HEK293T (cell line): ENCODE results near the gene YJU2.
"Not testable (repeated sequence)": the region's sequence is repeated elsewhere in the genome, so short reads cannot be mapped to it uniquely, and the experiment has no call there.

Experiments used
- CTCF ChIA-PET: fragments of 350-600 bp; formaldehyde crosslinking; extraction: SDS; loops from one replicate; lab custom pipeline; 2021; ENCODE audit warnings: antibody characterized with exemption, inconsistent platforms; lab: Yijun Ruan, JAX
- POLR2A ChIA-PET: fragments of 350-600 bp; formaldehyde crosslinking; extraction: SDS; loops from one replicate; lab custom pipeline; 2020; ENCODE audit warnings: antibody characterized with exemption, inconsistent platforms; lab: Yijun Ruan, JAX
- DNase-seq: peaks from one replicate; pipeline ENCODE4 v3.0.0; 2012; ENCODE audit warnings: mixed read lengths; ENCODE audit errors: extremely low spot score
- ARNT ChIP-seq: fragments of 450-650 bp; IDR thresholded peaks from 2 replicates; pipeline ENCODE4 v1.6.1; 2017; ENCODE audit warnings: mild to moderate bottlenecking
- BHLHE40 ChIP-seq: fragments of 450-650 bp; IDR thresholded peaks from 2 replicates; pipeline ENCODE4 v1.6.1; 2016; ENCODE audit warnings: mild to moderate bottlenecking, moderate library complexity, borderline replicate concordance
- CTBP1 ChIP-seq: fragments of 450-650 bp; IDR thresholded peaks from 2 replicates; pipeline ENCODE4 v1.6.1; 2016; ENCODE audit warnings: borderline replicate concordance
- ELF4 ChIP-seq: fragments of 450-650 bp; IDR thresholded peaks from 2 replicates; pipeline ENCODE4 v1.6.1; 2017; ENCODE audit warnings: antibody characterized with exemption
- FOXA1 ChIP-seq: fragments of 450-650 bp; IDR thresholded peaks from 2 replicates; pipeline ENCODE4 v1.6.1; 2016; ENCODE audit warnings: mild to moderate bottlenecking
- FOXK2 ChIP-seq: fragments of 450-650 bp; IDR thresholded peaks from 2 replicates; pipeline ENCODE4 v1.6.1; 2016; ENCODE audit warnings: mild to moderate bottlenecking
- FOXM1 ChIP-seq: fragments of 450-650 bp; IDR thresholded peaks from 2 replicates; pipeline ENCODE4 v1.6.1; 2017; ENCODE audit warnings: mild to moderate bottlenecking, borderline replicate concordance
- HDGF ChIP-seq: fragments of 450-650 bp; IDR thresholded peaks from 2 replicates; pipeline ENCODE4 v1.6.1; 2017; ENCODE audit warnings: antibody characterized with exemption, borderline replicate concordance
- L3MBTL2 ChIP-seq: fragments of 450-650 bp; conservative IDR thresholded peaks from 2 replicates; pipeline ENCODE4 v1.6.1; 2016; ENCODE audit warnings: mild to moderate bottlenecking
- LEF1 ChIP-seq: fragments of 450-650 bp; IDR thresholded peaks from 2 replicates; pipeline ENCODE4 v1.6.1; 2017; ENCODE audit warnings: mild to moderate bottlenecking, borderline replicate concordance
- NFRKB ChIP-seq: fragments of 450-650 bp; IDR thresholded peaks from 2 replicates; pipeline ENCODE4 v1.6.1; 2016; ENCODE audit warnings: mild to moderate bottlenecking, moderate library complexity
- PKNOX1 ChIP-seq: fragments of 450-650 bp; IDR thresholded peaks from 2 replicates; pipeline ENCODE4 v1.6.1; 2016
- SP1 ChIP-seq: fragments of 450-650 bp; IDR thresholded peaks from 2 replicates; pipeline ENCODE4 v1.6.1; 2017
- SUZ12 ChIP-seq: fragments of 450-650 bp; IDR thresholded peaks from 2 replicates; pipeline ENCODE4 v1.6.1; 2016; ENCODE audit warnings: mild to moderate bottlenecking
- TARDBP ChIP-seq: fragments of 450-650 bp; IDR thresholded peaks from 2 replicates; pipeline ENCODE4 v1.6.1; 2016
- ZNF384 ChIP-seq: fragments of 450-650 bp; IDR thresholded peaks from 2 replicates; pipeline ENCODE4 v1.6.1; 2016

The YJU2 gene

GRCh38 chr19:4234862-4235201 lies 12.0 kb upstream of the YJU2 start:
- POLR2A ChIA-PET: interaction anchor here (1.4 to 4.2 kb wide), 2 partner anchors 12 to 108 kb away, joined by 5 to 20 read pairs; partner anchors contain the start of gene YJU2
- TF ChIP-seq CTBP1 (no peak), SP1 (no peak), PKNOX1 (no peak), FOXK2 (no peak), HDGF (no peak), SUZ12 (no peak), LEF1 (no peak), L3MBTL2 (no peak), FOXA1 (no peak), NFRKB (no peak), ARNT (no peak), TARDBP (no peak)
- CTCF ChIA-PET: no interaction called here
- no peak for DNase-seq

GRCh38 chr19:4237510-4237909 lies 9.4 kb upstream of the YJU2 start:
- CTCF ChIA-PET, DNase-seq: not testable (repeated sequence)
- POLR2A ChIA-PET: interaction anchor here (0.9 to 1.2 kb wide), 2 partner anchors 9 to 11 kb away, joined by 3 to 5 read pairs; partner anchors contain the start of gene YJU2

GRCh38 chr19:4238831-4239230 lies 8.0 kb upstream of the YJU2 start:
- CTCF ChIA-PET: no interaction called here
- DNase-seq: no peak
- TF ChIP-seq PKNOX1: no peak
- TF ChIP-seq L3MBTL2: no peak
- no peak for TF ChIP-seq ZNF384
- no peak for TF ChIP-seq LEF1
- TF ChIP-seq CTBP1: no peak
- TF ChIP-seq FOXA1: no peak
- no peak for TF ChIP-seq FOXK2
- TF ChIP-seq NFRKB: no peak
- TF ChIP-seq SP1: no peak
- TF ChIP-seq TARDBP: no peak
- TF ChIP-seq SUZ12: no peak
- no peak for TF ChIP-seq FOXM1
- no peak for TF ChIP-seq BHLHE40
- TF ChIP-seq HDGF: no peak
- POLR2A ChIA-PET: no interaction called here

- DNase-seq: no peak
- ChIA-PET CTCF (no interaction called here), POLR2A (interaction anchor here (0.8 kb wide), 1 partner anchor 12 kb away, joined by 3 read pairs; no protein-coding TSS in a partner anchor)
- no peak for TF ChIP-seq HDGF
- TF ChIP-seq ZNF384: no peak
- no peak for TF ChIP-seq FOXK2
- TF ChIP-seq PKNOX1: no peak
- no peak for TF ChIP-seq TARDBP
- TF ChIP-seq SP1: no peak
- TF ChIP-seq ARNT: no peak
- no peak for TF ChIP-seq LEF1
- no peak for TF ChIP-seq BHLHE40
- TF ChIP-seq CTBP1: no peak
- TF ChIP-seq FOXA1: no peak
- no peak for TF ChIP-seq ELF4
- TF ChIP-seq NFRKB: no peak
- TF ChIP-seq FOXM1: no peak
- TF ChIP-seq SUZ12: no peak
- TF ChIP-seq L3MBTL2: no peak
These were observed 5.0 kb upstream of the YJU2 start for GRCh38 chr19:4241824-4242430.

GRCh38 chr19:4245938-4246337 lies 942 bp upstream of the YJU2 start:
- DNase-seq, CTCF ChIA-PET, POLR2A ChIA-PET: not testable (repeated sequence)

GRCh38 chr19:4256563-4256962 lies 9.7 kb downstream of the YJU2 start:
- DNase-seq: no peak
- POLR2A ChIA-PET: interaction anchor here (0.8 kb wide), 1 partner anchor 10 kb away, joined by 3 read pairs; the partner anchor contains the start of gene YJU2
- TF ChIP-seq L3MBTL2: no peak
- CTCF ChIA-PET: interaction anchor here (0.6 to 1.0 kb wide), 2 partner anchors 11 to 29 kb away, joined by 3 read pairs; no protein-coding TSS in a partner anchor

GRCh38 chr19:4257025-4257424 lies 10.1 kb downstream of the YJU2 start:
- ChIA-PET CTCF (interaction anchor here (0.6 to 1.0 kb wide), 2 partner anchors 11 to 29 kb away, joined by 3 read pairs; no protein-coding TSS in a partner anchor), POLR2A (interaction anchor here (0.8 kb wide), 1 partner anchor 10 kb away, joined by 3 read pairs; the partner anchor contains the start of gene YJU2)
- TF ChIP-seq HDGF (no peak), SP1 (no peak), ELF4 (no peak), ZNF384 (no peak), SUZ12 (no peak), FOXK2 (no peak), NFRKB (no peak), PKNOX1 (no peak), ARNT (no peak), FOXA1 (no peak), LEF1 (no peak), L3MBTL2 (no peak), TARDBP (no peak), CTBP1 (no peak), FOXM1 (no peak), BHLHE40 (no peak)
- DNase-seq: no peak
